HepG2 (cell line): Measurements from ENCODE around the gene MND1. TPM values are rescaled to one million over a fixed set of nuclear protein-coding genes. Genes with fewer than 3 reads are reported as not detected.

Experiments used
- GATAD1 ChIP-seq: IDR thresholded peaks from 2 replicates; pipeline ENCODE4 v1.6.1; 2016; ENCODE audit warnings: missing genetic modification reagents, missing compliant biosample characterization
- GTF3A ChIP-seq: sonication (generic); formaldehyde crosslinking; conservative IDR thresholded peaks from 2 replicates; pipeline ENCODE4 v1.4.0; 2020; ENCODE audit warnings: mild to moderate bottlenecking, missing genetic modification reagents
- HMGA1 ChIP-seq: sonication (generic); formaldehyde crosslinking; conservative IDR thresholded peaks from 2 replicates; pipeline ENCODE4 v1.4.0; 2020; ENCODE audit warnings: missing genetic modification reagents
- HMGXB4 ChIP-seq, 2 experiments: sonication (generic) in 1 of 2; formaldehyde crosslinking in 1 of 2; IDR thresholded peaks; 2 replicates each; pipeline versions ENCODE4 v1.4.0 to v1.6.1; 2018 to 2020; ENCODE audit warnings: missing genetic modification reagents in 2 of 2, borderline replicate concordance in 1 of 2, low read depth in 1 of 2, mild to moderate bottlenecking in 1 of 2, missing biosample characterization in 1 of 2
- MAZ ChIP-seq, 2 experiments: sonication (generic) in 1 of 2; formaldehyde crosslinking in 1 of 2; IDR thresholded peaks; 2 replicates each; pipeline versions ENCODE4 v1.5.0 to v1.6.1; 2012 to 2020; ENCODE audit warnings: low read depth in 2 of 2, mild to moderate bottlenecking in 2 of 2, borderline replicate concordance in 1 of 2, improper control_type of control experiment in 1 of 2, low read length in 1 of 2, missing genetic modification reagents in 1 of 2, moderate library complexity in 1 of 2
- NR3C1 ChIP-seq: sonication (generic); formaldehyde crosslinking; IDR thresholded peaks from 2 replicates; pipeline ENCODE4 v1.4.0; 2020; ENCODE audit warnings: missing genetic modification reagents
- POLR2AphosphoS5 ChIP-seq: IDR thresholded peaks from 2 replicates; pipeline ENCODE4 v1.6.1; 2012; ENCODE audit warnings: low read depth, low read length
- TEAD2 ChIP-seq: sonication (generic); formaldehyde crosslinking; IDR thresholded peaks from 2 replicates; pipeline ENCODE4 v1.9.0; 2021; ENCODE audit warnings: missing genetic modification reagents
- ZNF275 ChIP-seq: sonication (generic); formaldehyde crosslinking; IDR thresholded peaks from 2 replicates; pipeline ENCODE4 v1.8.0; 2022; ENCODE audit warnings: missing genetic modification reagents, mild to moderate bottlenecking, inconsistent platforms, borderline replicate concordance
- ZNF276 ChIP-seq: sonication (generic); formaldehyde crosslinking; IDR thresholded peaks from 2 replicates; pipeline ENCODE4 v1.4.0; 2020; ENCODE audit warnings: mild to moderate bottlenecking, low read depth, missing genetic modification reagents
- ZNF562 ChIP-seq: sonication (generic); formaldehyde crosslinking; IDR thresholded peaks from 2 replicates; pipeline ENCODE4 v1.8.0; 2022; ENCODE audit warnings: missing genetic modification reagents, borderline replicate concordance
- ZNF605 ChIP-seq: sonication (generic); formaldehyde crosslinking; IDR thresholded peaks from 2 replicates; pipeline ENCODE4 v1.8.0; 2022; ENCODE audit warnings: mild to moderate bottlenecking, missing genetic modification reagents
- ZNF619 ChIP-seq: sonication (generic); formaldehyde crosslinking; IDR thresholded peaks from 2 replicates; pipeline ENCODE4 v1.4.0; 2020; ENCODE audit warnings: mild to moderate bottlenecking, missing genetic modification reagents
- ZNF709 ChIP-seq: sonication (generic); formaldehyde crosslinking; IDR thresholded peaks from 2 replicates; pipeline ENCODE4 v1.5.0; 2020; ENCODE audit warnings: mild to moderate bottlenecking, missing genetic modification reagents
- ZNF770 ChIP-seq: sonication (generic); formaldehyde crosslinking; IDR thresholded peaks from 2 replicates; pipeline ENCODE4 v1.5.0; 2020; ENCODE audit warnings: mild to moderate bottlenecking, missing genetic modification reagents
- ZNF800 ChIP-seq: sonication (generic); formaldehyde crosslinking; IDR thresholded peaks from 2 replicates; pipeline ENCODE4 v1.4.0; 2020; ENCODE audit warnings: missing genetic modification reagents
- ZNF816 ChIP-seq: sonication (generic); formaldehyde crosslinking; IDR thresholded peaks from 2 replicates; pipeline ENCODE4 v1.8.0; 2022; ENCODE audit warnings: missing genetic modification reagents, mild to moderate bottlenecking, borderline replicate concordance
- polyA plus RNA-seq, 8 experiments: library from polyadenylated mRNA; depleted of rRNA in 3 of 8; stranded (reverse) in 7 of 8; unstranded in 1 of 8; fragments of >200 nt; fragmentation: Illumina TruSeq in 4 of 8; extraction: Trizol in 4 of 8; gene quantifications; 2 replicates each; pipeline versions ENCODE4 v1.2.1 to v1.2.3, GENCODE V29; 2011 to 2016; ENCODE audit warnings: low read depth in 4 of 8, missing spikeins in 1 of 8, mixed read lengths in 1 of 8; ENCODE audit not compliant: insufficient read depth in 1 of 8
- total RNA-seq, 5 experiments: library from RNA; depleted of rRNA; stranded (reverse); fragments of >200 nt; fragmentation: Illumina TruSeq; extraction: Trizol; gene quantifications; 2 replicates each; pipeline ENCODE4 v1.2.3, GENCODE V29; 2016; ENCODE audit warnings: low read depth in 1 of 5

MND1 gene
- total and polyA plus RNA-seq, 2 of the 13 experiments (the other 11 are each of a cell fraction or from before 2014, with no cell fraction given): 4.8 to 30.7 TPM

GRCh38 chr4:153344131-153345011, at the start of gene MND1 (continued):
- TF ChIP-seq TEAD2 (CRISPR knock-in tag) (0 out of 2 replicates have a peak, but pooled peaks have one; percentile 42), GTF3A (CRISPR knock-in tag) (no peak), ZNF276 (peak; percentile 51; the same call in 1 of the 2 replicates), ZNF816 (CRISPR knock-in tag) (peak; percentile 81; the same call in 1 of the 2 replicates), MAZ (IDR thresholded peaks at IDR 0.05; ENCODE audit: borderline replicate concordance, low read depth, low read length) (peak; percentile 56; the same call in 1 of the 2 replicates), MAZ (CRISPR knock-in tag; IDR thresholded peaks at IDR 0.05; ENCODE audit: low read depth) (peak; percentile 64; the same call in 1 of the 2 replicates), ZNF562 (0 out of 2 replicates have a peak, but pooled peaks have one; percentile 54), ZNF605 (CRISPR knock-in tag) (peak; percentile 39), NR3C1 (CRISPR knock-in tag) (no peak), HMGA1 (CRISPR knock-in tag) (no peak), ZNF709 (peak; percentile 81), HMGXB4 (CRISPR knock-in tag; IDR thresholded peaks at IDR 0.05; ENCODE audit: borderline replicate concordance in 1 of 2, low read depth in 1 of 2) (peak; percentile 95 to 96), ZNF770 (0 out of 2 replicates have a peak, but pooled peaks have one; percentile 58), ZNF619 (CRISPR knock-in tag) (0 out of 2 replicates have a peak, but pooled peaks have one; percentile 23), ZNF275 (CRISPR knock-in tag) (peak; percentile 74; the same call in 1 of the 2 replicates), ZNF800 (peak; percentile 60; the same call in 1 of the 2 replicates), POLR2AphosphoS5 (peak; percentile 63), GATAD1 (CRISPR knock-in tag) (peak; percentile 59; the same call in 1 of the 2 replicates)
